Measurements from ENCODE around the gene MMP25. TPM values are rescaled to one million over a fixed set of nuclear protein-coding genes. Genes with fewer than 3 reads are reported as not detected.

Gene MMP25
- total RNA-seq, 1 experiment from 2014 or later = 0.67 TPM

- no peak for DNase-seq (ENCODE audit: low read depth, low spot score)
- in situ Hi-C loops (cut with HindIII; ENCODE audit: low pct_unique_long_range_greater_than_20kb, low sequenced_read_pairs) = no loop called here
- BruUV-seq (replicated peaks) = no TSS peak
- ChIA-PET POLR2A (interaction anchor here (0.6 kb wide), 1 partner anchor 1133 kb away, joined by 10 read pairs; no protein-coding TSS in a partner anchor), CTCF (interaction anchor here (0.6 to 1.2 kb wide), 3 partner anchors 9 to 16 kb away, joined by 3 to 5 read pairs (median 3); no protein-coding TSS in a partner anchor)
- intact Hi-C loops (cut with micrococcal nuclease; ENCODE audit: unreplicated experiment) = no loop called here
- Histone ChIP-seq H3K9me3 (ENCODE audit: control insufficient read depth, insufficient read depth, low read depth, low read length) (no peaks in the 10 kb centered on the region), H3K27me3 (ENCODE audit: control insufficient read depth, insufficient read depth, low read length) (no peaks in the 10 kb centered on the region), H3K4me3 (ENCODE audit: low read depth in 2 of 2, low read length in 2 of 2) (peak overlapping the region; percentile 94 to 95), H3K36me3 (ENCODE audit: control insufficient read depth, insufficient read depth, low read length) (peaks cover 9% of the 10 kb centered on the region), H3K27ac (ENCODE audit: low read length) (peak overlapping the region; percentile 85), H3K4me1 (ENCODE audit: control insufficient read depth, insufficient read depth, low read length) (peaks cover 16% of the 10 kb centered on the region)
- no peak for ATAC-seq
- TF ChIP-seq POLR2AphosphoS5 (IDR thresholded peaks at IDR 0.05; ENCODE audit: low read depth, low read length) = no peak
Measured at GRCh38 chr16:3019594-3020246, 26.6 kb upstream of the MMP25 start.

GRCh38 chr16:3020247-3020603 lies 26.1 kb upstream of the MMP25 start, which contains the start of gene TNFRSF12A:
Gene TNFRSF12A (plus strand): TSS chr16:3020368. CDS start chr16:3020398, 30 bp downstream.
- H3K4me1 ChIP-seq (ENCODE audit: control insufficient read depth, insufficient read depth, low read length) = peaks cover 16% of the 10 kb centered on the region
- no peaks in the 10 kb centered on the region for H3K27me3 ChIP-seq (ENCODE audit: control insufficient read depth, insufficient read depth, low read length)
- no peaks in the 10 kb centered on the region for H3K9me3 ChIP-seq (ENCODE audit: control insufficient read depth, insufficient read depth, low read depth, low read length)
- CTCF ChIA-PET = interaction anchor here (0.5 to 1.2 kb wide), 4 partner anchors 8 to 246 kb away, joined by 3 to 5 read pairs (median 4); no protein-coding TSS in a partner anchor
- peak within 1 kb of the TSS; percentile 99 for H3K27ac ChIP-seq (ENCODE audit: low read length)
- ATAC-seq (peak; percentile 15), DNase-seq (ENCODE audit: low read depth, low spot score) (no peak)
- intact Hi-C loops (cut with micrococcal nuclease; ENCODE audit: unreplicated experiment) = no loop called here
- TF ChIP-seq POLR2AphosphoS5 (IDR thresholded peaks at IDR 0.05; ENCODE audit: low read depth, low read length) (peak; percentile 63), CTCF (IDR thresholded peaks at IDR 0.05) (no peak), TCF7L2 (IDR thresholded peaks at IDR 0.05; ENCODE audit: low read depth, low read length) (peak; percentile 21; the same call in 1 of the 2 replicates), REST (IDR thresholded peaks at IDR 0.05; ENCODE audit: insufficient read depth in 1 of 2, low read depth in 2 of 2, low read length in 1 of 2) (0 out of 4 replicates have a peak, but pooled peaks of 1 of the 2 experiments have one; percentile 42)
- peak within 1 kb of the TSS; percentile 94 to 95 for H3K4me3 ChIP-seq (ENCODE audit: low read depth in 2 of 2, low read length in 2 of 2)
- BruUV-seq (replicated peaks) = no TSS peak
- peaks cover 9% of the 10 kb centered on the region for H3K36me3 ChIP-seq (ENCODE audit: control insufficient read depth, insufficient read depth, low read length)
- POLR2A ChIA-PET = interaction anchor here (0.6 kb wide), 1 partner anchor 1134 kb away, joined by 10 read pairs; no protein-coding TSS in a partner anchor
- in situ Hi-C loops (cut with HindIII; ENCODE audit: low pct_unique_long_range_greater_than_20kb, low sequenced_read_pairs) = no loop called here

Data from Panc1 (cell line).